HG03521 (cell line): ENCODE data around the gene DMC1.

Source experiments
- ATAC-seq: cut with Tn5 transposase; IDR thresholded peaks from one replicate; pipeline ENCODE4 v1.9.1; 2021; ENCODE audit warnings: mild to moderate bottlenecking, moderate library complexity; ENCODE audit not compliant: unreplicated experiment

The DMC1 gene

DNA sequence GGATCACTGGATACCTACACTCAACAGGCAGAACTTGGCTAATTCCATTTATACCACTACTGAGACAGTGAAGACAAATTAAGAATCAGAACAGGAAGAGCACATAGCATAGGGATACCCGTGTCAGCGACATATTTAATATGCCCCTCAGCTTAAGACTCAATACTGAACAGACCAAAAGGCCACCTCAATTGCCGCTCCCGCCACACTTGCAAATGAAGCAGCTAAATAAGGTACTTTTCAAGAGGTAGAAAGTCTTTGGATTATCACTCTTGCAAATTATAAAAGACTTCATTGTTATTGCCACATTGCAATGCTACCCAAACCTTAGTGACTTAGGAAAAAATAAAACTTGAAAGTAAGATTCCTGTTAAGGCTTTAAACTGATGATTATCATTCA, 67.0 kb downstream of the DMC1 start:
- ATAC-seq, result no peak

- no peak for ATAC-seq
These were observed 67.9 kb downstream of the DMC1 start for GRCh38 chr22:38501797-38502672.

- ATAC-seq, result no peak
These were observed 72.1 kb downstream of the DMC1 start for GRCh38 chr22:38497869-38498268.

- no peak for ATAC-seq
These were observed 75.0 kb downstream of the DMC1 start for GRCh38 chr22:38494939-38495338.

DNA sequence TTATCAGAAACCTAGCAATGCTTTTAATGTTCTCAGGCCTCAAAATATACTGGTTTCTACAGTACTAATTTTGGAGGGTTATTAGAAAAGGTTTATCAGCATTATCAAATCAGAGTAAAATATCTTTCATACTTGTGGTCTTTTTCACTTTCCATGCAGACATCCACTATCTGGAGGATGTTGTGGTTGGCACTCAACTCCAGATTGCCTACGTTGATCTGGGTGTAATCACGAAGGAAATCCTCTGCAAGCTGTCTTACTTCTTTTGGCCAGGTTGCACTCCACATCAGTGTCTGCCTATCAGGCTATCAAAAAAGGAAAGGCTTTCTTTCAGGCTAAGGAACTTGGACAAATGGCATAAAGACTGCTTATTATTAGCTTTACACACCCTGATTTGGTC, 75.5 kb downstream of the DMC1 start:
- ATAC-seq, result no peak

DNA sequence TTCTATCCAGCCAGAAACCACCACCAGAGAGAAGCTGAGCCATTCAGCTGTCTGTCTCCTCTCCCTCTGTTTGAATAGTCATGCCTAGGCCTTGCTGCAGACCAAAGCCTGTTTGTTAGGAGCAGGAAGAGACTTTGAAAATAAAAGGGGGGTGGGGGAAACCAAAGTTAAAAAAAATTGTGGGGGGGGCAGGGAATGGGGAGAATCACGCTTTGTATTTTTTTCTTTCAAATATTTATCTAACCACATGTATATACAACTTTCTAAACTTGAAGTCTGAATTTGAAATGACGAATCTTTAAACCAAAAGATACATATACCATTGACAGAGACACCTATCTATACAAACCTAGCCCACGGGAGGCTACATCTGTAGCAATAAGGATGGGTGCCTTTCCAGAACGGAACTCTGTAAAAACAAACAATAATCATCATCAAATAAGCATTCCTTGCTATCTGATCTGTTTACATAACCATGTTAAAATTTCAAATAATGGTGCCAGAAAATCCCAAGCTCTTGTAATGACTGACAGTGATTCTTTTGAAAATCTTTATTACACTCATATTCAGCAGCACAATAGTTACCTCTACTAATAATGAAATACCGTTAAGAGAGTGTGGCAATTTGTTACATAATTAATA, 78.2 kb downstream of the DMC1 start:
- ATAC-seq, result no peak

- no peak for ATAC-seq
These were observed 79.1 kb downstream of the DMC1 start for GRCh38 chr22:38490915-38491314.

- no peak for ATAC-seq
These were observed 79.5 kb downstream of the DMC1 start for GRCh38 chr22:38490475-38490874.

- no peak for ATAC-seq
These were observed 80.3 kb downstream of the DMC1 start for GRCh38 chr22:38489561-38490145.

- ATAC-seq, result no peak
These were observed 80.8 kb downstream of the DMC1 start for GRCh38 chr22:38489142-38489541.

DNA sequence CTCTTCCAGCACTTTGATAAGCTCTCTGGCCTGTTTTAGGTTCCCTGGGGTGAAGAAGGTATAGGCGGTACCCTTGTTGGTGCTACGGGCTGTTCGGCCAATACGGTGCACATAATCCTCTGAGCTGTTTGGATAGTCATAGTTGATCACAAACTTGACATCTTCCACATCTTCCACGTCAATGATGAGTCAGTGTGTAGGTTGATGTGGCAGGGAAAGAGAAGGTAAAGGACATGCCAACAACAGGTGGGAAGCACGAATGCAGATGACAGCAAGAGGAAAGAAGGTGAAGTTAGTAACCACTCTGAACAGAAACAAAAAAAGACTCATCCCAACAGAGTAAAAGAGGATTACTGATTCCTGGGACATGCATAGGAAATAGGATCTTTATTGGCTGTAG, 82.0 kb downstream of the DMC1 start:
- no peak for ATAC-seq

DNA sequence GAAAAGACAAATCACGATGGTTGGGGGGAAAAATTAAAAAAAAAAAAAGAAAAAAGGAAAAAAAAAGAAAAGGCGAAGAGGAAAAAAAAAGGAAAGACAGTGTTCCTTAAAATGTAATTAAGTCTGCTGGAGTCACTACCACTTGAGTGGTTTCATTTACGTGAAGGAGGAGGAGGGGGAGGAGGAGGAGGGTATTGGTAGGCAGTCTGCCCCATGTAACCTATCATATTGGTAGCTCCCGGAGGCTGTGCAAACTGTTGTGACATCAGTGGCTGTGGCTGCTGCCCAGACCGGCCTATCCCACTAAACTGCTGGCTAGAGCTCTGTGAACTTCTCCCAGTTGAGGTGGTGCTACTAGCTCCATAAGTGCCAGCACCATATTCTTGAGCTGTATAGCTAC, 84.2 kb downstream of the DMC1 start:
- no peak for ATAC-seq

DNA sequence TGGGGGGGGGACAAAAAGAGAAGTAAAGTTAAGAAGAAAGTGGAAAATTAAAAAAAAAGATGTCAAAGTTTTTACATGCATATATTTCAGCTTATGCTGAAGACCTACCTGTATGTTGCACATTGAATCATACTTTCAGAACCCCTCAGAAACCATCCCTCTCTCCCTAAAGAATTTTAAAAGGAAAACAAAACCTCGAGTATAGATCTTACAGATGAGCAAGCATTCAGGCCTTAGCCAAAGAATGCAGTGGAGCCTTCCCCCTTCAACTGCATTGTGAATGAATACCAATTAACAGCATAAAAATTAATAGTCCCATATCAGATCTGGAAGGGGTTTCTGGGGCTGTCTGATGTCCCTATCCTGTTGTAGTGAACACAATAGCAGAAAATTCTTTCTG, 85.7 kb downstream of the DMC1 start:
- no peak for ATAC-seq

DNA sequence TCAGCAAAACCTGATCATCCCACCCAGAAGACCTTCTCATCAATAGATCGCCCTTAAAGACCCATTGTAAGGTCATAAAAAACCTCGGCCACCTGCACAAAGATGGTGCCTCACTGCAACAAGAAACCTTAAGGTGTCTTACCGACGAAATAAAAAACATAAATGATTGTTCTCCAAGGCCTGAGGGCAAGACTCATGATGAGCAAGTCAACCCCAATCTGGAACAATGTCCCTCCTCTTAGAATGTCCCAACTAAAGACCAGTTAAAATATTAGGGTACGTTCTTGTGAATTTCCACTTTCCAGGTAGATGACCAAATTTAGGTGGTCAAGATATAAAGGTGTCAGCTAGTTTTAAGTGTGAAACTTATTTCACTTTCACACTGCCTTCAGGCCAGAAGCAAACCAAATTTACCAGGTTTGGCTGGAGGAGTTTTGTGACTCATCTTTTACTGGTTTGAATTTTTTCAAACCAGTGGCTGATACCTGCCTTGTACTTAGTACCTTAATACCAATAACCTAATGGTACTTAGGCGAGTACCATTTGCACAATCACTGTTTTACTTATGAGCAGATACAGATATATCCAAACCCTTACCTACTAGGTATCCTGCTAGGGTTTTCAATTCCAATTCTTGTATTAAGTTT, 87.2 kb downstream of the DMC1 start:
- ATAC-seq, result no peak

DNA sequence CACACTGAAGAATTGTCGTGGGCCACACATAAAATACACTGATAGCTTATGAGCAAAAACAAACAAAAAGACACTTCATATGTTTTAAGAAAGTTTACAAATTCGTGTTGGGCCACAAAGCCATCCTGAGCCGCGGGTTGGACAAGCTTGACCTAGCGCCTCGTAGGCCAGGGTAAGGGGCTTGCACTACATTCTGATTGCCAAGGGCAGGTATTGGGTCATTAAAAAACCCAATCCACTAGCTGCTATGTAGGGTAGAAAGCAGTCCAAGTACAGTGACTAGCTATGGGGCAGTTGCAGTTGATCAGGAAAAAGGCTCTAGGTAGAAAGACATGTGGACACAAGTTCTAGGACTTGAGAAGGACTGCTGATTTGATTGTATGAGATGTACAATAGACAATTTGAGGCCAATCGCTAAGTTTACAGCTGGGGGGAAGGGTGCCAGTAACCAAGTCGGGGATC, 88.1 kb downstream of the DMC1 start:
- no peak for ATAC-seq

DNA sequence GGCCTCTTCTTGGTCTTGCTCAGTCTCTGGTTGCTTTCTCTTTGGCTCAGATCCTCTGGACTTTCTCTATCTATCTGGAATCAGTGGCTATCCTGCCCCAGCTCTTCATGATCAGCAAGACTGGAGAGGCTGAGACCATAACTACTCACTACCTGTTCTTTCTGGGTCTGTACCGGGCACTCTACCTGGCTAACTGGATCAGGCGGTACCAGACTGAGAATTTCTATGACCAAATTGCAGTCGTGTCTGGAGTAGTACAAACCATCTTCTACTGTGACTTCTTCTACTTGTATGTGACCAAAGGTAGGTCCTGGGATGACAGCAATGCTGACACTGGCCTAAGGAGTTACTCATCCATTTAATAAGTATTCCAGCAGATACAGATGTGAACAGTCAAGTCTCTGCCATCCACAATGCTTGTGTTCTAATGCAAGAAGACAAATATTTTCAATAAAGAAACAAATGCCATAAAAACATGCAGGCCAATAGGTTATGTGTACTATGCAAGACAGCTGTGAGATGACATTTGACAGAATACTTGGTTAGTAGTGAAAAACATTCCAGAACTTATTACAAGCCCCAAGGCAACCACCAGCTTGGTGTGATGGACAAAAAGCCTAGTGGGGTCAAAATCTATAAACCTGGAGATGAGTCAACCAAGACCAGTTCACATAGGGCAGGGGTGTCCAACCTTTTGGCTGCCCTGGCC, 88.7 kb downstream of the DMC1 start:
- no peak for ATAC-seq

DNA sequence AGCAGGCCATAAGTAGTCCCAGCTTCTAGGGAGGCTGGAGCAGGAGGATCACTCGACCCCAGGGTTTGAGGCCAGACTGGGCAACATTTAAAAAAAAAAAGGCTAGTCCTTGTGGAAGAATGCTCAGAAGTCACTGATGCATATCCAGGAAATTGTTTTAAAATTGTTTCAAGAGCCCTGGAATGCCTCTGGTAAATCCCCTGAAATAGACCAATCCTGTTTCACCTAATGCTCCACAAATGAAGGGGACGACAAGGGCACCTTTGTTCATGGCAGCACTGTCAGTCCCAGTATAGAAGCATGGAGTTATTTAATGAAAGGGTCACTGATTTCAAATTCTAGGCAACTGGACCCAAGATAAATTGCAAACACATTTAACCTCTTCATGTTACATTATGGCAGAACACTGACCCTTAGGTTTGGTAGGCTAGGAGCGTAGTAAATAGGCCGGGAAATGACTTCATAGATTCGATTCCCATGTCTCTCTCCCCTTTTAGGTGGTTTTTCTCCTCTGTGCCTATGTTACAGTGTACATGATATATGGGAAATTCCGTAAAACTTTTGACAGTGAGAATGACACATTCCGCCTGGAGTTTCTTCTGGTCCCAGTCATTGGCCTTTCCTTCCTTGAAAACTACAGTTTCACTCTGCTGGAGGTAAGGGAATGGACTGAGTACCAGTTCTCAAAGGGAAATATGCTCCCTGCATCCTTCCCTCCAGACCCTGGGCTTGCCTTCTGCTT, 90.7 kb downstream of the DMC1 start:
- ATAC-seq, result no peak

GRCh38 chr22:38477585-38477984, 92.4 kb downstream of the DMC1 start:
- no peak for ATAC-seq

- ATAC-seq, result no peak
These were observed 95.9 kb downstream of the DMC1 start for GRCh38 chr22:38474003-38474607.

- ATAC-seq, result no peak
These were observed 98.7 kb downstream of the DMC1 start for GRCh38 chr22:38471237-38471636.
